ENCODE data around the gene NDUFA3.
"Not testable (repeated sequence)": the region's sequence is repeated elsewhere in the genome, so short reads cannot be mapped to it uniquely, and the experiment has no call there.

NDUFA3 gene

GRCh38 chr19:54102421-54103169, at the start of gene NDUFA3:
Gene NDUFA3, plus strand, starts transcription at chr19:54102855. Its CDS starts 24 bp downstream, at chr19:54102879.
- DNase-seq = peak; percentile 98

GRCh38 chr19:54062643-54063042, 40.0 kb upstream of the NDUFA3 start:
- DNase-seq = no peak

GRCh38 chr19:54063350-54064116, 39.1 kb upstream of the NDUFA3 start, which contains the start of gene VSTM1:
Gene VSTM1, minus strand, starts transcription at chr19:54063897. Its CDS starts 120 bp downstream, at chr19:54063777.
- DNase-seq = no peak

DNA sequence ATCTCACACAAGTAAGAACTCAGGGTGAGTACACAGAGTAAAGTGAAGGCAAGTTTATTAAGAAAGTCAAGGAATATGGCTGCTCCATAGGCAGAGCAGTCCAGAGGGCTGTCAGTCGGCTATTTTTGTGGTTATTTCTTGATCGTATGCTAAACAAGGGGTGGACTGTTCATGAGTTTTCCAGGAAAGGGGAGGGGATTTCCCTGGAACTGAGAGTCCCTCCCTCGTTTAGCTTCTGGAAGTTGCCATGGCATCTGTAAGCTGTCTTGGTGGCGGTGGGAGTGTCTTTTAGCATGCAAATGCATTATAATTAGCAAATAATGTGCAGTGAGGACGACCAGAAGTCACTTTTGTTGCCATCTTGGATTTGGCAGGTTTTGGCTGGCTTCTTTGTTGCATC, 33.2 kb upstream of the NDUFA3 start:
- no peak for DNase-seq

GRCh38 chr19:54073829-54074228, 28.8 kb upstream of the NDUFA3 start:
- no peak for DNase-seq

DNA sequence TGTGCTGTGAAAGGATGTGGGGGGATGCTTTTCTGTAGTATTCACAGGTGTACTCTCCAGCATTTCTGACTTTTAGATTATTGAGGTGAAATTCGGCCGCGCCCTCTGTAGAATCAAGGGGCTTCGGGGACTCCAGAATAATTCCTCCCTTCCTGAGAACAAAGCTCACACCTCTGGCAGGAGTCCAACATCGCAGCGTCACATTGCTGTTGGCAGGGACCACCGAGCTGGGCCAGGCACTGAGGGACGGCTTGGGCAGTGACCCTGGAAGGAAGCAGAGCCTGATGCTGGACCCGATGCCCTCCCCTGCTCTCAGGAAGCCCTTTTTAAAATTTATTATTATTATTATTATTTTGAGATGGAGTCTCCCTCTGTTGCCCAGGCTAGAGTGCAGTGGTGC, 27.8 kb upstream of the NDUFA3 start:
- DNase-seq = no peak

GRCh38 chr19:54077334-54077733, 25.3 kb upstream of the NDUFA3 start:
- DNase-seq = no peak

- no peak for DNase-seq
Observed at GRCh38 chr19:54081032-54081431, 21.6 kb upstream of the NDUFA3 start, which contains the start of gene TARM1. Gene TARM1, minus strand, starts transcription at chr19:54081365. Its CDS starts 25 bp downstream, at chr19:54081340.

GRCh38 chr19:54084410-54084809, 18.2 kb upstream of the NDUFA3 start:
- no peak for DNase-seq

- no peak for DNase-seq
Observed at GRCh38 chr19:54094426-54095000, 8.1 kb upstream of the NDUFA3 start.

- DNase-seq = no peak
Observed at GRCh38 chr19:54095136-54095858, 7.4 kb upstream of the NDUFA3 start.

GRCh38 chr19:54095859-54096616, 6.6 kb upstream of the NDUFA3 start:
- DNase-seq = peak; percentile 15

- peak; percentile 47 for DNase-seq
Observed at GRCh38 chr19:54096617-54097106, 6.0 kb upstream of the NDUFA3 start.

DNA sequence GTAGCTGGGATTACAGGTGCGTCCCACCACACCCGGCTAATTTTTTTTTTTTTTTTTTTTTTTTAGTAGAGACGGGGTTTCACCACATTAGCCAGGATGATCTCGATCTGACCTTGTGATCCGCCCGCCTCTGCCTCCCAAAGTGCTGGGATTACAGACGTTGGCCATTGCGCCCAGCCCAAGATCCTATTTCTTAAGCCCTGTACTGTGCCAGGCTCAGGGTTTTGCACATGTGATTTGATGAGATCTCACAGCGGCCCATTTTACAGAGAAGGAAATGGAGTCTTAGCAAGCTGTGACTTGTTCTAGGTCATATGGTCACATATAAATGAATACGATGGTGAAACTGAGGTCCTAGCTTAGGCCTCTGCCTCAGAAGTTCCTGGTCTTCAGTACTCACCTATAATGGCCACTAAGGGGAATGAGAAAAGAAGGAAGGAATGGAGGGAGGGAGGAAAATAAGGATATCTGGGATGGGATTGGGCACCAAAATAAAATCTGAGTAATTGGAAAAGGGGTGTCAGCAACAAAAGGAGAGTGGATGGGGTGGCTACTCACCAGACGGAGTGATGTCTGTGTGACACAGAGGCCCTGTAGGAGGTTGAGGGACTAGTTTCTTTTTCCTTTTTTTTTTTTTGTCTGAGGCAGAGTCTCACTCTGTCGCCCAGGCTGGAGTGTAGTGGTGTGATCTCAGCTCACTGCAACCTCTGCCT, 3.3 kb upstream of the NDUFA3 start:
- DNase-seq = no peak

DNA sequence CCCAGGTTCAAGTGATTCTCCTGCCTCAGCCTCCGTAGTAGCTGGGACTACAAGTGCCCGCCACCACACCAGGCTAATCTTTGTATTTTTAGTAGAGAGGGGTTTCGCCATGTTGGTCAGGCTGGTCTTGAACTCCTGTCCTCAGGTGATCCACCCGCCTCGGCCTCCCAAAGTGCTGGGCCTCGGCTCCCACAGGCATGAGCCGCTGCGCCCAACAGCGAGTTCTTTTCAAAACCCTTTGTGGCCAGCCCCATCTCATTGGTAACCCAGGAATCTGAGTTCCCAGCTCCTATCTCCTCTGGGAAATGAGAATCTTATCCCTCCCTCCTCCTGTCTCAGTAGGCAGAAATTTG, 2.8 kb upstream of the NDUFA3 start:
- DNase-seq = not testable (repeated sequence)

DNA sequence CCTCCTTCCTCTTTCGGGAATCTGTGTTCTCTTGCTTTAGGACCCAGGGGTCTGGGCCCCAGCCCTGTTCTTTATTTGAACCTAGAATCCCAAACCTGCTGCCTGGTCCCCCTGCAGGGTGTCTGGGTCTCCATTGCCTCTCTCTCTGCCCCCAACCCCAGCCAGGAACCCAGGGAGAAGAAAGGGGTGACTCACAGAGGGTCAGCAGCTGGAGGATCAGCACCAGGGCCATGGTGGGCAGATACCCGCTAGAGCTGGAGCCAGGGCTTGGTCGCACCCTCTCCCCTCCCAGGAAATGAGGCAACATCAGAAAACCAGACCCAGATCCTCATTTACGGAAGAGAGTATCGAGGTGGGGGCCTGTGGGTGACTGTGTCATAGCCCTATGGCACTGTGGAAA, 2.1 kb upstream of the NDUFA3 start, which contains the start of gene OSCAR:
TSS of gene OSCAR (minus strand) at position 243 of the 400 bp plus-strand sequence. CDS start at position 232, 11 bp downstream.
- no peak for DNase-seq

- no peak for DNase-seq
Observed at GRCh38 chr19:54104998-54105715, 2.5 kb downstream of the NDUFA3 start.

DNA sequence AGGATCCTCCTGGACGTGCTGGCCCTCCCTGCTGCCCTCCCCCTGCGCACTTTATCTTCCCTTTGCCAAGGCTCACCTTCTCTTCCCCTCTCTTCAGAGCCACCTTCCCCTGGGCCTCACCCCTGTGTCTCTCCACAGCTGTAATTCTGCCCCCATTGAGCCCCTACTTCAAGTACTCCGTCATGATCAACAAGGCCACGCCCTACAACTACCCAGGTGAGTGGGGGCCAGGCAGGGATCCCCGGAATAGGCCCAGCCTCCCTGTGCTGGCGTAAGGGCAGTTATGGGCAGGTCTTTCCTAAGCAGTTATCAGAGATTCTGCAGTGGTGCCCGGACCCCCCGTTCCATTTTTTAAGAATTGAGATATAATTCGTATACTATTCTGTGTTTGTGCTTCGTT, 3.1 kb downstream of the NDUFA3 start:
- no peak for DNase-seq

GRCh38 chr19:54106716-54107115, 4.1 kb downstream of the NDUFA3 start:
- DNase-seq = no peak

- DNase-seq = no peak
Observed at GRCh38 chr19:54107876-54108490, 5.3 kb downstream of the NDUFA3 start.
